Vagina (tissue), 2 donors: ENCODE results near the gene DRGX.

Experiments
- POLR2A ChIP-seq, 2 donors: fragments of 450-650 bp; IDR thresholded peaks; one replicate each; pipeline ENCODE4 v1.6.1; 2017; ENCODE audit warnings: antibody characterized with exemption in 2 of 2, mild to moderate bottlenecking in 2 of 2, moderate library complexity in 2 of 2
- TF ChIP-seq, protein P1 (sequence below), 3 experiments: fragments of 450-650 bp in 2 of 3; fragments of 200-600 bp in 1 of 3; sonication (generic) in 1 of 3; IDR thresholded peaks; one replicate each; pipeline ENCODE4 v1.5.1; 2017 to 2019; ENCODE audit warnings: antibody characterized with exemption in 3 of 3, mild to moderate bottlenecking in 2 of 3, moderate library complexity in 2 of 3

GRCh38 chr10:49394933-49395740, 752 bp downstream of the DRGX start:
- no peak for TF ChIP-seq POLR2A (IDR thresholded peaks at IDR 0.05)
- TF ChIP-seq, protein P1, sequence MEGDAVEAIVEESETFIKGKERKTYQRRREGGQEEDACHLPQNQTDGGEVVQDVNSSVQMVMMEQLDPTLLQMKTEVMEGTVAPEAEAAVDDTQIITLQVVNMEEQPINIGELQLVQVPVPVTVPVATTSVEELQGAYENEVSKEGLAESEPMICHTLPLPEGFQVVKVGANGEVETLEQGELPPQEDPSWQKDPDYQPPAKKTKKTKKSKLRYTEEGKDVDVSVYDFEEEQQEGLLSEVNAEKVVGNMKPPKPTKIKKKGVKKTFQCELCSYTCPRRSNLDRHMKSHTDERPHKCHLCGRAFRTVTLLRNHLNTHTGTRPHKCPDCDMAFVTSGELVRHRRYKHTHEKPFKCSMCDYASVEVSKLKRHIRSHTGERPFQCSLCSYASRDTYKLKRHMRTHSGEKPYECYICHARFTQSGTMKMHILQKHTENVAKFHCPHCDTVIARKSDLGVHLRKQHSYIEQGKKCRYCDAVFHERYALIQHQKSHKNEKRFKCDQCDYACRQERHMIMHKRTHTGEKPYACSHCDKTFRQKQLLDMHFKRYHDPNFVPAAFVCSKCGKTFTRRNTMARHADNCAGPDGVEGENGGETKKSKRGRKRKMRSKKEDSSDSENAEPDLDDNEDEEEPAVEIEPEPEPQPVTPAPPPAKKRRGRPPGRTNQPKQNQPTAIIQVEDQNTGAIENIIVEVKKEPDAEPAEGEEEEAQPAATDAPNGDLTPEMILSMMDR (IDR thresholded peaks at IDR 0.05): no peak
